ENCODE data around the gene OR3A3.
"Not testable (repeated sequence)": the region's sequence is repeated elsewhere in the genome, so short reads cannot be mapped to it uniquely, and the experiment has no call there.

Gene OR3A3

GRCh38 chr17:3398310-3398709, 12.9 kb upstream of the OR3A3 start, which contains the start of gene OR1E1:
OR1E1 (minus strand) TSS chr17:3398410; CDS start chr17:3398410, 0 bp downstream.
- DNase-seq (ENCODE audit: low spot score), result no peak
- in situ Hi-C loops (cut with MboI; ENCODE audit: low sequenced_read_pairs, unreplicated experiment), result no loop called here
- TF ChIP-seq CTCF (IDR thresholded peaks at IDR 0.05; ENCODE audit: borderline replicate concordance, control extremely low read depth, extremely low read depth, insufficient read depth, missing control alignments), result no peak

- TF ChIP-seq CTCF (IDR thresholded peaks at IDR 0.05; ENCODE audit: borderline replicate concordance, control extremely low read depth, extremely low read depth, insufficient read depth, missing control alignments), result no peak
These were observed 11.1 kb upstream of the OR3A3 start for GRCh38 chr17:3400055-3400454.

GRCh38 chr17:3401786-3402185, 9.4 kb upstream of the OR3A3 start:
- DNase-seq (ENCODE audit: low spot score), result no peak
- in situ Hi-C loops (cut with MboI; ENCODE audit: low sequenced_read_pairs, unreplicated experiment), result no loop called here
- no peak for TF ChIP-seq CTCF (IDR thresholded peaks at IDR 0.05; ENCODE audit: borderline replicate concordance, control extremely low read depth, extremely low read depth, insufficient read depth, missing control alignments)

More at GRCh38 chr17:3400055-3400454, 11.1 kb upstream of the OR3A3 start:
- in situ Hi-C loops (cut with MboI; ENCODE audit: low sequenced_read_pairs, unreplicated experiment), result no loop called here
- DNase-seq (ENCODE audit: low spot score), result no peak

GRCh38 chr17:3403856-3404255, 7.3 kb upstream of the OR3A3 start:
- in situ Hi-C loops (cut with MboI; ENCODE audit: low sequenced_read_pairs, unreplicated experiment); DNase-seq (ENCODE audit: low spot score): not testable (repeated sequence)

- DNase-seq (ENCODE audit: low spot score); in situ Hi-C loops (cut with MboI; ENCODE audit: low sequenced_read_pairs, unreplicated experiment): not testable (repeated sequence)
These were observed 1.0 kb downstream of the OR3A3 start for GRCh38 chr17:3412216-3412615.

- no peak for TF ChIP-seq CTCF (IDR thresholded peaks at IDR 0.05; ENCODE audit: borderline replicate concordance, control extremely low read depth, extremely low read depth, insufficient read depth, missing control alignments)
- in situ Hi-C loops (cut with MboI; ENCODE audit: low sequenced_read_pairs, unreplicated experiment), result no loop called here
- no peak for DNase-seq (ENCODE audit: low spot score)
These were observed 4.4 kb downstream of the OR3A3 start for GRCh38 chr17:3415610-3416009.

- DNase-seq (ENCODE audit: low spot score), result no peak
- in situ Hi-C loops (cut with MboI; ENCODE audit: low sequenced_read_pairs, unreplicated experiment), result no loop called here
- no peak for TF ChIP-seq CTCF (IDR thresholded peaks at IDR 0.05; ENCODE audit: borderline replicate concordance, control extremely low read depth, extremely low read depth, insufficient read depth, missing control alignments)
These were observed 7.1 kb downstream of the OR3A3 start for GRCh38 chr17:3418222-3418621.

GRCh38 chr17:3433215-3433614, 22.0 kb downstream of the OR3A3 start:
- DNase-seq (ENCODE audit: low spot score); in situ Hi-C loops (cut with MboI; ENCODE audit: low sequenced_read_pairs, unreplicated experiment): not testable (repeated sequence)
